Endothelial cell of umbilical vein (primary cell): ENCODE measurements around the gene SLC22A23. TPM values are rescaled to one million over a fixed set of nuclear protein-coding genes. Genes with fewer than 3 reads are reported as not detected.

ENCODE experiments used
- BruUV-seq: library from RNA; stranded (reverse); fragments of 400-500 nt; replicated peaks from 2 replicates; lab custom pipeline; 2021; lab: Mats Ljungman, UMichigan
- CTCF ChIA-PET: fragments of 300-600, 350-600 bp; sonication (Branson Sonifier 250); formaldehyde crosslinking; loops from one replicate; lab custom pipeline; 2021; ENCODE audit warnings: antibody characterized with exemption, inconsistent platforms; lab: Charles Lee
- POLR2A ChIA-PET: fragments of 300-600, 350-600 bp; sonication (Branson Sonifier 250); formaldehyde crosslinking; loops from one replicate; lab custom pipeline; 2021; ENCODE audit warnings: antibody characterized with exemption, inconsistent platforms; lab: Charles Lee
- DNase-seq: peaks from one replicate; pipeline ENCODE4 v3.0.0-alpha.2; 2011; ENCODE audit warnings: low read depth, low spot score
- FAIRE-seq: peaks from 2 replicates; lab custom pipeline; 2011; peaks lifted over from hg19 to GRCh38; lab: Jason Lieb, UNC
- H2AFZ ChIP-seq: 2 replicates; pipeline ENCODE4 v1.6.0; 2012; ENCODE audit warnings: low read depth, low read length, control low read depth, inconsistent platforms
- H3K27ac ChIP-seq: 2 replicates; pipeline ENCODE4 v1.5.1; 2011; ENCODE audit warnings: low read depth, mild to moderate bottlenecking, control low read depth, low read length, moderate library complexity; ENCODE audit not compliant: insufficient read depth
- H3K27me3 ChIP-seq, 2 experiments: 2 replicates each; pipeline versions ENCODE4 v1.6.0 to v1.6.1; 2011; ENCODE audit warnings: low read length in 2 of 2, mixed read lengths in 1 of 2; ENCODE audit not compliant: control insufficient read depth in 2 of 2, insufficient read depth in 2 of 2
- H3K36me3 ChIP-seq, 2 experiments: 2 replicates in 1 of 2; 3 replicates in 1 of 2; pipeline ENCODE4 v1.5.1; 2011; ENCODE audit warnings: low read length in 2 of 2, mild to moderate bottlenecking in 1 of 2, moderate library complexity in 1 of 2; ENCODE audit not compliant: control insufficient read depth in 2 of 2, insufficient read depth in 2 of 2; ENCODE audit errors: extremely low read depth in 1 of 2
- H3K4me1 ChIP-seq: 3 replicates; pipeline ENCODE4 v1.5.1; 2011; ENCODE audit warnings: mild to moderate bottlenecking, low read length; ENCODE audit not compliant: control insufficient read depth, insufficient read depth; ENCODE audit errors: extremely low read depth
- H3K4me2 ChIP-seq: 2 replicates; pipeline ENCODE4 v1.6.1; 2011; ENCODE audit warnings: low read length, control low read depth, mixed read lengths; ENCODE audit not compliant: insufficient read depth
- H3K4me3 ChIP-seq, 3 experiments: fragments of 200-600 bp in 1 of 3; sonication (generic), shearing (Covaris generic) in 1 of 3; replicated peaks in 1 of 3; 2 replicates each; pipeline ENCODE4 v1.5.1; 2011 to 2016; ENCODE audit warnings: control low read depth in 3 of 3, low read length in 3 of 3, mild to moderate bottlenecking in 2 of 3, inconsistent platforms in 1 of 3, low read depth in 1 of 3, moderate library complexity in 1 of 3; ENCODE audit not compliant: insufficient read depth in 1 of 3
- H3K79me2 ChIP-seq: 2 replicates; pipeline ENCODE4 v1.6.0; 2012; ENCODE audit warnings: low read length, inconsistent platforms; ENCODE audit not compliant: control insufficient read depth, insufficient read depth
- H3K9ac ChIP-seq: replicated peaks from 2 replicates; pipeline ENCODE3; 2011; ENCODE audit warnings: low read length, control low read depth; ENCODE audit not compliant: insufficient read depth; ENCODE audit errors: extremely low read depth
- H3K9me1 ChIP-seq: replicated peaks from 3 replicates; pipeline ENCODE4 v1.6.0; 2011; ENCODE audit warnings: mild to moderate bottlenecking, low read length; ENCODE audit not compliant: control insufficient read depth, insufficient read depth; ENCODE audit errors: extremely low read depth
- H3K9me3 ChIP-seq: replicated peaks from 2 replicates; pipeline ENCODE4 v1.5.1; 2012; ENCODE audit warnings: low read length, inconsistent platforms; ENCODE audit not compliant: control insufficient read depth, insufficient read depth
- H4K20me1 ChIP-seq: replicated peaks from 2 replicates; pipeline ENCODE3; 2011; ENCODE audit warnings: mild to moderate bottlenecking, low read length; ENCODE audit not compliant: control insufficient read depth, insufficient read depth; ENCODE audit errors: extremely low read depth
- CTCF ChIP-seq, 2 donors: IDR thresholded peaks; 1 replicate in 1 of 2; 2 replicates in 1 of 2; pipeline ENCODE4 v1.5.1; 2011; ENCODE audit warnings: low read length in 2 of 2, mild to moderate bottlenecking in 2 of 2, moderate library complexity in 2 of 2, control low read depth in 1 of 2, inconsistent platforms in 1 of 2, low read depth in 1 of 2; ENCODE audit not compliant: insufficient read depth in 1 of 2; ENCODE audit errors: extremely low read depth in 1 of 2
- EZH2 ChIP-seq: IDR thresholded peaks from 2 replicates; pipeline ENCODE4 v1.6.1; 2012; ENCODE audit warnings: borderline replicate concordance, low read depth, mild to moderate bottlenecking, moderate library complexity, low read length, inconsistent platforms; ENCODE audit not compliant: severe bottlenecking
- GATA2 ChIP-seq: IDR thresholded peaks from 2 replicates; pipeline ENCODE4 v1.7.0; 2011; ENCODE audit warnings: low read depth, mild to moderate bottlenecking, moderate library complexity, mixed read lengths, low read length; ENCODE audit not compliant: insufficient read length, insufficient read depth
- JUN ChIP-seq: IDR thresholded peaks from 2 replicates; pipeline ENCODE4 v1.6.1; 2011; ENCODE audit warnings: borderline replicate concordance, low read depth; ENCODE audit not compliant: insufficient read length, insufficient read depth
- MYC ChIP-seq: IDR thresholded peaks from one replicate; pipeline ENCODE4 v1.6.1; 2011; ENCODE audit warnings: mild to moderate bottlenecking, low read depth, low read length
- POLR2A ChIP-seq: IDR thresholded peaks from 2 replicates; pipeline ENCODE4 v1.6.1; 2012; ENCODE audit warnings: low read depth, mild to moderate bottlenecking, control low read depth, low read length
- POLR2AphosphoS5 ChIP-seq: IDR thresholded peaks from 2 replicates; pipeline ENCODE4 v1.6.1; 2012; ENCODE audit warnings: low read depth, mild to moderate bottlenecking, control low read depth, low read length, moderate library complexity; ENCODE audit not compliant: insufficient read depth
- dilution Hi-C: fragments of 300-500 bp; cut with MboI; formaldehyde crosslinking; loops from one replicate; pipeline ENCODE4 v1.15.0; 2019; ENCODE audit warnings: low sequenced_read_pairs; ENCODE audit not compliant: extremely low pct_ligation_motif_present
- intact Hi-C: fragments of 100-400 bp; cut with micrococcal nuclease; formaldehyde crosslinking; loops from one replicate; pipeline ENCODE4 v1.10.0; 2022
- polyA plus RNA-seq, 4 experiments: library from polyadenylated mRNA; depleted of rRNA in 3 of 4; stranded (reverse) in 3 of 4; unstranded in 1 of 4; fragments of >200 nt; gene quantifications; 2 replicates each; pipeline versions ENCODE4 v1.2.1 to v1.2.3, GENCODE V29; 2011 to 2012; ENCODE audit warnings: missing spikeins in 1 of 4
- total RNA-seq: library from RNA; stranded (reverse); gene quantifications from 2 replicates; pipeline ENCODE4 v1.2.3, GENCODE V29; 2021

SLC22A23 gene
- total and polyA plus RNA-seq, 2 donors (not counting 3 experiments of a cell fraction or from before 2014, with no cell fraction given) = 4.2 to 14.3 TPM

GRCh38 chr6:3336859-3337515 lies 119.9 kb downstream of the SLC22A23 start:
- ChIA-PET CTCF (interaction anchor here (1.0 to 1.6 kb wide), 3 partner anchors 10 to 55 kb away, joined by 3 to 4 read pairs (median 3); no protein-coding TSS in a partner anchor), POLR2A (interaction anchor here (0.9 kb wide), 1 partner anchor 12 kb away, joined by 5 read pairs; no protein-coding TSS in a partner anchor)
- DNase-seq (no peak), FAIRE-seq (no peak)
- no peaks in the 10 kb centered on the region for H3K36me3 ChIP-seq
- BruUV-seq = no TSS peak
- no peak overlapping the region for H3K4me3 ChIP-seq
- no peak for TF ChIP-seq CTCF (IDR thresholded peaks at IDR 0.05; ENCODE audit: extremely low read depth in 1 of 2, insufficient read depth in 1 of 2, low read depth in 1 of 2, low read length in 2 of 2)
- TF ChIP-seq EZH2 = no peak
- no peak for TF ChIP-seq POLR2A
- TF ChIP-seq JUN = no peak
- no peak for TF ChIP-seq MYC
- no peak for TF ChIP-seq POLR2AphosphoS5
- no peak for TF ChIP-seq GATA2
- dilution Hi-C loops (no loop called here), intact Hi-C loops (no loop called here)
- H4K20me1 ChIP-seq = no peaks in the 10 kb centered on the region
- no peaks in the 10 kb centered on the region for H3K9me3 ChIP-seq
- H3K4me2 ChIP-seq = no peak overlapping the region
- no peaks in the 10 kb centered on the region for H3K27me3 ChIP-seq
- no peak overlapping the region for H3K9ac ChIP-seq
- H3K4me1 ChIP-seq = peaks cover 8% of the 10 kb centered on the region
- H3K27ac ChIP-seq = no peak overlapping the region
- no peak overlapping the region for H2AFZ ChIP-seq
- H3K79me2 ChIP-seq = no peaks in the 10 kb centered on the region
- H3K9me1 ChIP-seq = no peaks in the 10 kb centered on the region
